ENCODE measurements around the gene NELL2.

DNA sequence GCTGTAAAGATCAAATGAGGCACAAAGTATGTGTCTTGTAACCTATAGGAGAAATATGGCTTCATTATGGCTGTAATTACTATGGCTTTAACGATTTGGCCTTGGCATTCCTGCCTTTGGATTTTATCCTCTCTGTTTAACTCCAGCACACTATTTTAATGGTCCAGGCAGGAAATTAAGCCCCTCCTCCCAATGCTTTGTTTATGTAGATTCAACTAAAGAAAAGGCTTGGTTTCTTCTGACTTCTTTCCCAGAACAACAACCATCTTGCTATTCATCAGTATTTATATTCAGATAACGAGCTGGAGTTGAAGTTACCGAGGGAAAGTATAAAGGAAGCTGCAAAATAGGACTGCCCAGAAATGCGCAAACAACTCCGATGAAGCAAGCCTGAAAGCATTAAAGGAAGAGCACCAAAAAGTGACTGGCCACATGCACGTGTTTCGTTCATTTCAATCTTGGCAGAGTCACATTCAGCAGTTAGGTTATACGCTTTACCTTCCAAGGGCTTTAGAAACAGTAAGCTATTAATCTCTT lies 104.6 kb downstream of the NELL2 start:
- TF ChIP-seq EP300 (IDR thresholded peaks at IDR 0.05) (no peak), POLR2AphosphoS5 (IDR thresholded peaks at IDR 0.05) (no peak), POLR2A (IDR thresholded peaks at IDR 0.05) (no peak)
- TF ChIP-seq, protein P1, sequence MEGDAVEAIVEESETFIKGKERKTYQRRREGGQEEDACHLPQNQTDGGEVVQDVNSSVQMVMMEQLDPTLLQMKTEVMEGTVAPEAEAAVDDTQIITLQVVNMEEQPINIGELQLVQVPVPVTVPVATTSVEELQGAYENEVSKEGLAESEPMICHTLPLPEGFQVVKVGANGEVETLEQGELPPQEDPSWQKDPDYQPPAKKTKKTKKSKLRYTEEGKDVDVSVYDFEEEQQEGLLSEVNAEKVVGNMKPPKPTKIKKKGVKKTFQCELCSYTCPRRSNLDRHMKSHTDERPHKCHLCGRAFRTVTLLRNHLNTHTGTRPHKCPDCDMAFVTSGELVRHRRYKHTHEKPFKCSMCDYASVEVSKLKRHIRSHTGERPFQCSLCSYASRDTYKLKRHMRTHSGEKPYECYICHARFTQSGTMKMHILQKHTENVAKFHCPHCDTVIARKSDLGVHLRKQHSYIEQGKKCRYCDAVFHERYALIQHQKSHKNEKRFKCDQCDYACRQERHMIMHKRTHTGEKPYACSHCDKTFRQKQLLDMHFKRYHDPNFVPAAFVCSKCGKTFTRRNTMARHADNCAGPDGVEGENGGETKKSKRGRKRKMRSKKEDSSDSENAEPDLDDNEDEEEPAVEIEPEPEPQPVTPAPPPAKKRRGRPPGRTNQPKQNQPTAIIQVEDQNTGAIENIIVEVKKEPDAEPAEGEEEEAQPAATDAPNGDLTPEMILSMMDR (IDR thresholded peaks at IDR 0.05) = no peak

Measured in upper lobe of left lung (tissue), 4 donors.